Osteocyte (in vitro differentiated cells): ENCODE measurements around the gene TMEM176B. TPM values are rescaled to one million over a fixed set of nuclear protein-coding genes. Genes with fewer than 3 reads are reported as not detected.

Source experiments
- DNase-seq: peaks from one replicate; pipeline ENCODE4 v3.0.0; 2021; ENCODE audit warnings: mixed read lengths; ENCODE audit not compliant: unreplicated experiment; ENCODE audit errors: extremely low spot score
- H3K27ac Mint-ChIP-seq: one replicate; pipeline ENCODE4 v1.8.0; 2021; ENCODE audit warnings: mild to moderate bottlenecking, mixed read lengths; ENCODE audit not compliant: unreplicated experiment
- H3K27me3 Mint-ChIP-seq: one replicate; pipeline ENCODE4 v1.8.0; 2021; ENCODE audit warnings: mixed read lengths; ENCODE audit not compliant: unreplicated experiment
- H3K36me3 Mint-ChIP-seq: one replicate; pipeline ENCODE4 v1.8.0; 2021; ENCODE audit warnings: mixed read lengths; ENCODE audit not compliant: unreplicated experiment
- H3K4me1 Mint-ChIP-seq: one replicate; pipeline ENCODE4 v1.8.0; 2021; ENCODE audit warnings: mixed read lengths; ENCODE audit not compliant: unreplicated experiment
- H3K4me3 Mint-ChIP-seq: one replicate; pipeline ENCODE4 v1.8.0; 2021; ENCODE audit warnings: mild to moderate bottlenecking, moderate library complexity, mixed read lengths; ENCODE audit not compliant: unreplicated experiment
- H3K9me3 Mint-ChIP-seq: one replicate; pipeline ENCODE4 v1.8.0; 2021; ENCODE audit warnings: mixed read lengths; ENCODE audit not compliant: unreplicated experiment
- total RNA-seq: library from RNA; stranded (reverse); gene quantifications from 2 replicates; pipeline ENCODE4 v1.2.1, GENCODE V29; 2021
- TF ChIP-seq, protein P1 (sequence below): fragments of 200-600 bp; sonication (generic); IDR thresholded peaks from 2 replicates; pipeline ENCODE4 v1.5.0; 2021; ENCODE audit warnings: antibody characterized with exemption, mild to moderate bottlenecking, moderate library complexity

The TMEM176B gene
- total RNA-seq, 1 donor from 2014 or later = not detected

GRCh38 chr7:150835702-150836280 lies 35.6 kb upstream of the TMEM176B start:
- DNase-seq = peak; percentile 74
- no peak overlapping the region for H3K27ac Mint-ChIP-seq
- TF ChIP-seq, protein P1, sequence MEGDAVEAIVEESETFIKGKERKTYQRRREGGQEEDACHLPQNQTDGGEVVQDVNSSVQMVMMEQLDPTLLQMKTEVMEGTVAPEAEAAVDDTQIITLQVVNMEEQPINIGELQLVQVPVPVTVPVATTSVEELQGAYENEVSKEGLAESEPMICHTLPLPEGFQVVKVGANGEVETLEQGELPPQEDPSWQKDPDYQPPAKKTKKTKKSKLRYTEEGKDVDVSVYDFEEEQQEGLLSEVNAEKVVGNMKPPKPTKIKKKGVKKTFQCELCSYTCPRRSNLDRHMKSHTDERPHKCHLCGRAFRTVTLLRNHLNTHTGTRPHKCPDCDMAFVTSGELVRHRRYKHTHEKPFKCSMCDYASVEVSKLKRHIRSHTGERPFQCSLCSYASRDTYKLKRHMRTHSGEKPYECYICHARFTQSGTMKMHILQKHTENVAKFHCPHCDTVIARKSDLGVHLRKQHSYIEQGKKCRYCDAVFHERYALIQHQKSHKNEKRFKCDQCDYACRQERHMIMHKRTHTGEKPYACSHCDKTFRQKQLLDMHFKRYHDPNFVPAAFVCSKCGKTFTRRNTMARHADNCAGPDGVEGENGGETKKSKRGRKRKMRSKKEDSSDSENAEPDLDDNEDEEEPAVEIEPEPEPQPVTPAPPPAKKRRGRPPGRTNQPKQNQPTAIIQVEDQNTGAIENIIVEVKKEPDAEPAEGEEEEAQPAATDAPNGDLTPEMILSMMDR = no peak

DNA sequence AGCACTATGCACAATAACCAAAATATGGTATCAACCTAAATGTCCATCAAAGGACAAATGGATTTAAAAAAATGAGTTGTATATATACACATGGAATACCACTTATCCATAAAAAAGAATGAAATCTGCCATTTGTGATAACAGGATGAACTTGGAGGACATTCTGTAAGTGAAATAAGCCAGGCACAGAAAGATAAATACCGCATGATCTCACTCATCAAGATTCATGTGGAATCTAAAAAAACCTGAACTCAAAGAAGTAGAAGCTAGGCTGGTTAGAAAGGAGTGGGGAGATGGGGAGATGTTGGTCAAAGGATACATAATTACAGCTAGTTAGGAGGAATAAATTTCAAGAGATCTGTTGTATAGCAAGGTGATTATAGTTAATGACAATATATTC lies 34.9 kb upstream of the TMEM176B start:
- Mint-ChIP-seq H3K27me3 (no peaks in the 10 kb centered on the region), H3K4me3 (no peak overlapping the region), H3K27ac (no peak overlapping the region), H3K4me1 (no peaks in the 10 kb centered on the region), H3K9me3 (peaks cover 10% of the 10 kb centered on the region), H3K36me3 (no peaks in the 10 kb centered on the region)
- DNase-seq = no peak
- TF ChIP-seq, protein P1 = no peak

More at GRCh38 chr7:150835702-150836280, 35.6 kb upstream of the TMEM176B start:
- no peaks in the 10 kb centered on the region for H3K27me3 Mint-ChIP-seq
- H3K4me1 Mint-ChIP-seq = no peaks in the 10 kb centered on the region
- no peaks in the 10 kb centered on the region for H3K36me3 Mint-ChIP-seq
- H3K9me3 Mint-ChIP-seq = peaks cover 10% of the 10 kb centered on the region
- no peak overlapping the region for H3K4me3 Mint-ChIP-seq

DNA sequence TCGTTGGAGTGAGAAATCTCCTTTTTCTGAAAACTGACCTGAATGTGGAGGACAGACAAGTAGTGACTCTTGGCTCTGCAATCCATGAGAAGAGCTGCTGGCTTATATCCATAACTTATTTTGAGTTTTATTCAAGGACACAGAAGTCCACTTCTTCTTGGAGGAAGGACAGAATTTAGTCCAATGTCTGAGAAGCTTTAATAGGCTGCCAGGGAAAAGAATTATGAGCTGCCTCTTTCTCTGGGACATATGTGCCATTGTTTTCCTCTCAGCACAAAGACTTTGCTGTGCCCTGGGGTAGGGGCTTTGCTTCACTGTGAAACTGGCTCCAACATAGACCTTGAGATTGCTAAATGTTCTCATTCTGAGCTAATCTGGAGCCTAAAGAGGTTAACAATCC lies 31.7 kb upstream of the TMEM176B start:
- peaks cover 2% of the 10 kb centered on the region for H3K27me3 Mint-ChIP-seq
- no peak for DNase-seq
- H3K36me3 Mint-ChIP-seq = no peaks in the 10 kb centered on the region
- H3K27ac Mint-ChIP-seq = no peak overlapping the region
- no peaks in the 10 kb centered on the region for H3K4me1 Mint-ChIP-seq
- TF ChIP-seq, protein P1 = no peak
- H3K9me3 Mint-ChIP-seq = peaks cover 10% of the 10 kb centered on the region
- no peak overlapping the region for H3K4me3 Mint-ChIP-seq

DNA sequence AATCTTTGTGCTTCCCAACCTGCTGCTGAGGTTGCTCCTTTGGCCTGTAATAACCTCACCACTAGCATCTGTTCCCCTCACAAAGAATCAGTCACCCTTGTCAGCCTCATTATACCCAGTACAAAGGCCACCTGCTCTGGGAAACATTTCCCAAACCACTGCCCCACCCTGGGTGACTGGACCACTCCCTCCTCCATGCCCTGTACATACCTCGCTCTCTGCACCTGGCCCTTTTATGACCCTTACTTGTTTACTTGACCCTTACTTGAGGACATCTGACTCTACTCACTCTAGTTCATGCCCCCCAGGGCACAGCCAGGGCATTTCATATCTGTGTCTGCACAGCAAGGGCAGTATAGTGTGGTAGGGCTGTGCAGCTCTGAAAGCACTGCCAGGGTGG lies 30.8 kb upstream of the TMEM176B start:
- H3K36me3 Mint-ChIP-seq = no peaks in the 10 kb centered on the region
- H3K27ac Mint-ChIP-seq = no peak overlapping the region
- DNase-seq = peak; percentile 57
- H3K27me3 Mint-ChIP-seq = peaks cover 2% of the 10 kb centered on the region
- H3K4me1 Mint-ChIP-seq = no peaks in the 10 kb centered on the region
- H3K9me3 Mint-ChIP-seq = peaks cover 10% of the 10 kb centered on the region
- no peak overlapping the region for H3K4me3 Mint-ChIP-seq
- TF ChIP-seq, protein P1 = no peak

GRCh38 chr7:150829426-150829825 lies 29.3 kb upstream of the TMEM176B start:
- H3K4me1 Mint-ChIP-seq = no peaks in the 10 kb centered on the region
- peaks cover 10% of the 10 kb centered on the region for H3K9me3 Mint-ChIP-seq
- peaks cover 2% of the 10 kb centered on the region for H3K27me3 Mint-ChIP-seq
- no peak overlapping the region for H3K4me3 Mint-ChIP-seq
- H3K36me3 Mint-ChIP-seq = no peaks in the 10 kb centered on the region
- TF ChIP-seq, protein P1 = no peak
- no peak for DNase-seq
- no peak overlapping the region for H3K27ac Mint-ChIP-seq
